HEK293 (cell line): ENCODE results near the gene SHLD1.

Experiments used
- CTCF ChIP-seq: fragments of 450-650 bp; formaldehyde crosslinking; IDR thresholded peaks from 2 replicates; pipeline ENCODE4 v1.5.1; 2016; ENCODE audit warnings: missing biosample characterization, missing genetic modification characterization
- ZNF792 ChIP-seq: fragments of 450-650 bp; formaldehyde crosslinking; IDR thresholded peaks from 2 replicates; pipeline ENCODE4 v1.5.1; 2016; ENCODE audit warnings: missing biosample characterization, missing genetic modification characterization

- no peak for TF ChIP-seq CTCF (tag by site-specific recombination)
- TF ChIP-seq ZNF792 (tag by site-specific recombination): no peak
These were observed 92.3 kb downstream of the SHLD1 start for GRCh38 chr20:5842465-5842864.
